ENCODE data around the gene TAOK3.
"Not testable (repeated sequence)": the region's sequence is repeated elsewhere in the genome, so short reads cannot be mapped to it uniquely, and the experiment has no call there.

DNA sequence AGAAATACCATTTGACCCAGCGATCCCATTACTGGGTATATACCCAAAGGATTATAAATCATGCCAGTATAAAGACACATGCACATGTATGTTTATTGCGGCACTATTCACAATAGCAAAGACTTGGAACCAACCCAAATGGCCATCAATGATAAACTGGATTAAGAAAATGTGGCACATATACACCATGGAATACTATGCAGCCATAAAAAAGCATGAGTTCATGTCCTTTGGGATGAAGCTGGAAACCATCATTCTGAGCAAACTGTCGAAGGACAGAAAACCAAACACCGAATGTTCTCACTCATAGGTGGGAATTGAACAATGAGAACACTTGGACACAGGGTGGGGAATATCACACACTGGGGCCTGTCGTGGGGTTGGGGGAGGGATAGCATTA lies 243.3 kb downstream of the TAOK3 start:
- TF ChIP-seq CTCF (IDR thresholded peaks at IDR 0.05); EZH2 (IDR thresholded peaks at IDR 0.05; ENCODE audit: borderline replicate concordance, insufficient read depth, low read depth, low read length, poor library complexity, severe bottlenecking): not testable (repeated sequence)

Data from B cell (primary cell).